Ammon's horn (tissue), 1 donor: ENCODE measurements around the gene DAAM2.

Source experiments
- DNase-seq: peaks from one replicate; pipeline ENCODE4 v3.0.0-alpha.2; 2016; ENCODE audit warnings: low spot score

Gene DAAM2

GRCh38 chr6:39791850-39792539, at the start of gene DAAM2:
Gene DAAM2, plus strand, starts transcription at chr6:39792376. Its CDS starts 63,927 bp downstream, at chr6:39856303.
- DNase-seq: peak; percentile 53

GRCh38 chr6:39746795-39747194, 45.4 kb upstream of the DAAM2 start:
- no peak for DNase-seq

DNA sequence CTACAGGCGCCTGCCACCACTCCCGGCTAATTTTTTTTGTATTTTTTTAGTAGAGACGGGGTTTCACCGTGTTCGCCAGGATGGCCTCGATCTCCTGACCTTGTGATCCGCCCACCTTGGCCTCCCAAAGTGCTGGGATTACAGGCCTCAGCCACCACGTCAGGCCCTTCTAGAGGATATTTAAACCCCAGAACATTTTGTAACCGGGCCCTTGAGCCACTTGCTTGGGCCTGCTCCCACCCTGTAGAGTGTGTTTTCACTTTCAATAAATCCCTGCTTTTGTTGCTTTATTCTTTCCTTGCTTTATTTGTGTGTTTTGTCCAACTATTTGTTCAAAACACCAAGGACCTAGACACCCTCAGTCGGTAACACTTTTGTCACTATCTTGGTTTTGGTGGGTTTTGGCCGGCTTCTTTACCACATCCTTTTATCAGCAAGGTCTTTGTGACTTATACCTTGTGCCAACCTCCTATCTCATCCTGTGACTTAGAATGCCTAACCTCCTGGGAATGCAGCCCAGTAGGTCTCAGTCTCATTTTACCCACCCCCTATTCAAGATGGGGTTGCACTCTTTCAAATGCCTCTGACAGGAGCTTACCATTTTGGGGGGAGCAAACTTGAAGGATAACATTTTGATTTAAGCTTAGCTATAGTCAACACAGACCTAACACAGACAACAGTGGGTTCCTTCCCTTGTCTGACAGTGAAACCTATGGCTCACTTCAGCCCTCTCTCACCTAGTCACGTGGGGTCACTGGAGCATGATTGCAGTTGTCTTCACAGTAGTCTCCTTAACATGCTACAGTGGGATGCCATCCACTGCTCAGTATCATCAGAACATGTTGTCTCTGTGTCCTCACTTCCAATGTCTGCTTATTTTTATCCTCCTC, 39.1 kb upstream of the DAAM2 start:
- no peak for DNase-seq

DNA sequence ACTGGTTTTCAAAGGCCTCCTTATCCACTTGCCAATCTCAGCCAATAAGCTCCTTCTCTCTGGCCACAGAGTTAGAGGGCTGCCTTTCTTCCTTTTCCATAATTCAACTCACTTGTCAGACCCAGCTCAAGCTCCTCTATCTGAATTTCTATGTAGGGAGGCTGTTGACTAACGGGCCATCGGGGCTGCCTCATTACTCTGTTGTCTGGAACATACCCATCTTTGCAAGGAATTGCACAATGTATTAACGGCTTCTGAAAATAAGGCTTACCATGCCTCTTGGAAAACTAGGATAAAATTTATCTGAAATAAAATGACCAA, 38.5 kb upstream of the DAAM2 start:
- DNase-seq: no peak

DNA sequence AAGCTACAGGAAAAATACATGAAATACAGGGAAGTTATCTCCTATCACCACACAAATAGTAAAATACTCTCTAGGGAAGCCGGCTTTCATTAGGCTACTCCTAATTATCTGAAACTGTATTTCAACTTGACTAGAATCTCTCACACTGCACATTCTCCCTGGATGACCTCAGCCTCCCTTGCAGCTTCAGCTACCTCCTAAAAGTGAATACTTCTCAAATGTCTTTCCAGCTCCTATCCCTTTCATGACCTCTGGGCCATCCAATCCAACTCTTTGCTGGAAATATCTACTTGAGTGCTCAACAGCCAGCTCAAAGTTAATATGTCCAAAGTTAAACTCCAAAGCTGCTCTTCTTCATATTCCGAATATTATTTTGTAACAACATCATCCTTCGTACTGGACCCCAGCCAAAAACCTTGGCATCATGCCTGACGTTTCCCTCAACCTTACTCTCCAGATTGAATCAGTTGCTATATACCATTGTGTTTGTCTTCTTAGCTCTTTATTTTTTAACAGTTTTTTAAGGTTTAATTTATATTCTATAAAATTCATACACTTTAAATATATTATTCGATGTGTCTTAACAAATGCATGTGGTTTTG, 37.6 kb upstream of the DAAM2 start:
- no peak for DNase-seq

DNA sequence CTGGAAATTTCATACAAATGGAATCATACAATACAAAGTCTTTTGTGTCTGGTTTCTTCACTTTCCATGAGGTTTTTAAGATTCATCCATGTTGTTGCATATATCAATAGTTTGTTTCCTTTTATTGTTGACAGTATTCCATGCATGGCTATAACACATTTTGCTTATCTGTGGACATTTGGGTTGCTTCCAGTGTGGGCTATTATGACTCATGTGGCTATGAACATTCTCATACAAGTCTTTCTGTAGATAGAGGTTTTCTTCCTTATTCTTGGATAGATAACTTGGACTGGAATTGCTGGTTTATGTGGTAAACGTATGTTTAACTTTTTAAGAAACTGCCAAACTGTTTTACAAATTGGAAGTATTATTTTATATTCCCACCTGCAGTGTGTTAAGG, 36.9 kb upstream of the DAAM2 start:
- DNase-seq: no peak

DNA sequence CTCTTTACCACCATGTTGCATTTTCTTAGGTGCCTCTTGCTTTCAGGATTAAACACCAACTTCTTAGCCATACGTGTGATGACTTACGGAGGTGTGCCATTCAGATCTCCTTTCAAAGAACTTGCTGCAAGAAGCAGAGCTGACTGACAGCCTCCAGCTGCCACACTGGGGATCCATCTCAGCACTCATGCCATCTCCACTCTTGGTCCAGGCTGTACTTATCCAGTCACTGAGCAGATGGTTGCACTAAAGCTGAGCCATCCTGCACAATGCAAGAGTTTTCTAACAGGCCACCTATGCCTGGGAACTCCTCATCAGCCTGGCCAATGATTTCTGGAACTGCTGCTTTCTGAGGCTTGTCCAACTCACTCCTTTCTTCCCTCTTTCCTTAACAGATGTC, 35.6 kb upstream of the DAAM2 start:
- no peak for DNase-seq

DNA sequence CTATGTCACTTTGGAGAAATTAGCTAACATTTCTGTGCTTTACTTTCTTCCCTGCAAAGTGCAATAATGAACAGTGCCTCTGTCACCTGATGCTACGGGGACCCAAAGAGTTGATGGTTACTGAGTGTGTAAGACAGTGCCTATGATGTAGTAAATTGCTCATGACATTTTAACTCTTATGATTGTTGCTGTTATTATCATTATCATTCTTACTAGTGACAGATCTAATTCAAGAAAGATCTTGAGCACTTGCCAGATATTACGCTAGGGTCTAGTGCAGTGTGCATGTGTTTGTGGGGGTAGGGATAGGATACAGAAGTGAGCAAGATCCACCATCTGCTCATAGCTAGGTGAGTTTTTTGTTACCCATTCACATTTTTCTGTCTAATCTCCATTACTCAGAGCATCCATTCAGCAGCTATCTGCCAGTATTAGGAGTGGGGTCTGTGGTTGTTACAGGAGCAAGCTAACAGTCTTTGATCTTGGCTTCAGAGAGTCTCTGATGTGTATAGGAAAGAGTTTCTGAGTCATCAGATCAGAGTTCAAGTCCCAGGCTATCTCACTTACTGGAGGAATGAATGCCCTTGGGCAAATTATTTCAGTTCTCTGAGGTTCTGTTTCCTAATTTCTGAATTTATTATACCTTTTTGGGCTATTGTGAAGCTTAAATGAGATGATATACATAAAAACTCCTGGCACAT, 33.1 kb upstream of the DAAM2 start:
- no peak for DNase-seq

DNA sequence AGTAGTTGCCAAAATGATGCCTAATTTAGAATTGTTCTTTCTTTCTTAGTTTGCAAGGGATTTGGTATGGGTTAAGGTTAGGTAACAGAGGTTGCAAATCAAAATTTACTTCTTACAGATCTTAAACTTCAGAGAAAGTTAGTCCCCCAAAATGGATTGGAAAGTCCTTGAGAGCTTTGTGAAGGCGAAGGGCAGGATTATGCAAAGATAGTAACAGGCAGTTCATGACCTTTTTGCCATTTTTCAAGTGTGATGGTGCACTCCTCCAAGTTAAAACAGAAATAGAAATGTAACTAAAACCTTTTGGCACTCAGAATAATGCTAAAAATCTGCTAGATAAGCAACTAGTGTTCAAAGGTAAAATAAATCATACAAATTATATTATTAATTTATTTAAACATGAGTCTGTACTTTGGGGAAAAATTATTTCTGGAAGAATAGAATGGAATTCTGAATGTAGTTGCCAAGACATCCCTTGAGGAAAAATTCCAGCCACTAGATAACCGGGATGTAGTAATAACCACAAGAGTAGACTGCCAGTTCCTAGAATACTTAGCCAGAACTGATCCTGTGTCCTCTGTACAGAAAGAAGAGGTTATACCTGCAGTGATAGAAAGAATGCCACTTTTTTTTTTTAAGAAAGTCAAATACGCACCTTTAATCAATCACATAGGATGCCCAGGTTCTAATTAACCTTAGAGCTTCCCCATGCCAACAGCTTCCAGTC, 31.8 kb upstream of the DAAM2 start:
- no peak for DNase-seq

DNA sequence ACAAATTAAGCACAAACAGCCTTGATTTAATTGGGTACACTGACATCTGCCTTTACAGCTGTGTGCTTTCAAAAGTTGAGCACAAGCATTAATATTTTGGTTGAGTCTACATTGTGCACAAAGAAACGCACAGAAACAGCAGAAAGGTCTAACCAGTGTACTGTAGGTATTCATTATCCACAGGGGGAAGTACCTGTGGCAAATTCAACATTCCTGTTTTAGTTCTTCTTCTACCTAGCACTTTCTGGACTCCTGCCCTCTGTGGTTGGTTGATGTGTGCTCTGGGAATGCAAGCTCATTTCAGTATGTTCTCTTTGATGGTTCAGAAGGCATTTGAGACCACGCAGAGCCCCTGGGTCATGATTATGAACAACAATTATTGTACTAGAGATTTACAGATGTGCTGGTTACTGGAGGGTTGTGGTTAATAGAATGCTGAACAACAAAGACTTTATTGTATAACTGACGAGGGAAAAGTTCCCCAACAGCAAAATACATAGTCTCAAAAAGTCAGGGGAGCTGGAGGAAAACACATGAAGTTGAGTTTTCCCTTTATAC, 26.6 kb upstream of the DAAM2 start:
- no peak for DNase-seq

GRCh38 chr6:39769012-39769411, 23.2 kb upstream of the DAAM2 start:
- DNase-seq: peak; percentile 90

DNA sequence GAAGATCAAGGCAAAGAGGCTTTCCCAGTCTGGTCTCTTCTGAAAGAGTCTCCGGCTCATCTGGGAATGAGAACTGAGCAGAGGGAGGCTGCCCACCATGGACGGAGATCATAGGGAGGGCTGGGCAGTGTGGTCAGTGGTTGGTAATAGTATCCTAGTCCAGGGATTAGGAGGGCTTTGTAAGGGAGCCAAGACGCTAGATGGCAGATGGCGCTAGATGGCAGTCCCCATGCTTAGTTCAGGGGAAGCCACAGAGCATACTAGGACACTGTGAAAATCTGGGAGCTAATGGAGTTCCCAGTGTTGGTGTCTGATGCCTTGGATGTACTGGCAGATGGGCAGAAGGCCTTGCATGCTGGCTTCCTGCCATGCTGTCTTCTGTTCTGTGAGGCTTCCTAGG, 21.7 kb upstream of the DAAM2 start:
- peak; percentile 60 for DNase-seq

GRCh38 chr6:39772559-39773273, 19.5 kb upstream of the DAAM2 start:
- DNase-seq: no peak

DNA sequence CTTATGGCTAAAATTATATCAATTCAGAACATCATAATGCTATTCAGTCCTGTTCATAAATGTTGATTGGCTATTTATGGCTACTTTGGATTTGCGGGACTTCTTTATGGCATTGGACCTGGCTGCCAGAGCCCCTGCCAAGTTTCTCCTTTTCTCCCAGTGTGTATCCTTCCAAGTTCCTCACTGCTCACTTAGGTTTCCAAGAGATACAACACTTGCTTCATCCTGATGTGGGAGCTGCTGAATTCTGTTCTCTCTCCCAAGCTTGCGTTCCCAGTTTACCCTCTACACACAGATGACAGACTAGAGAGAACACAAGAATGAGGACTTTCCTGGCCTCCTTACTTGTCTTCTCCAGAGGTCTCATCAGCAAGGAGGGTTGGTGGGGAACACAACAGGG, 18.4 kb upstream of the DAAM2 start:
- no peak for DNase-seq

DNA sequence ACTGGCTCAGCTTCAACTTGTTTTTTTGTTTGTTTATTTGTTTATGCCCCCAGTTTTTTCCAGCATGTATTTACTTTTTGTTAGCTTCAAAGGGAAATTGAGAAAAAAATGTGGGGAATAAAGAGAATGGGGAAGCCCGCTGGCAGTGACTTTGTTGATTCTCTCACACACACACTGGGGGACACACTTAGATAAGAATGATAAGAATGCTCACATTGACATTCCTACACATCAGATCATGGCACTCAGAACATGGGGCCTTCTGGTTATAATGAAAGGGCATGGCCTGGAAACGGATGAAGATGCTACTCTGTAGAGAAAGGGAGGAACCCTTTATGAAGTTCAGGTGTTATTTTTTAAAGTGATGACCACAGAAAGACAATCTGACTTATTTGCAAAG, 15.6 kb upstream of the DAAM2 start:
- no peak for DNase-seq

DNA sequence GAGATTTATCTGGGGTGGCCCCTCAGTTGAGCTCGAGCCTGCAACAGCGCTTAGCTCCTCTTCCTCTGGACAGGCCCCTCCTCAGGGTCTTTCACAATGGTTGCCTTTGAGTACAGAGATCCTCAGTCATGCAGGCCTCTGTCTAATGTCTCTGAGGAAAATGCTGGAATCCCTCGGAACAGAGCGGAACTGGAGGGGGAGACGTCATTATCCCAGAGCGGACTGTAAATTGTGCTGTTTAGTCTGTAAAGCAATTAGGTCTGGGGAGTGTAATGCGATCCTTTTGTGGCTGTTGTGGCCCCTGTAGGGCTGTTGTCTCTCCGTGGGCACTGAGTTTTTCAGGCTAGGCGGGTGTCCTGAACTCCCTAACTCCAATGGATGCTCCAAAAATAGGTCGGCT, 15.0 kb upstream of the DAAM2 start:
- no peak for DNase-seq

- no peak for DNase-seq
Observed at GRCh38 chr6:39777661-39778060, 14.5 kb upstream of the DAAM2 start.

DNA sequence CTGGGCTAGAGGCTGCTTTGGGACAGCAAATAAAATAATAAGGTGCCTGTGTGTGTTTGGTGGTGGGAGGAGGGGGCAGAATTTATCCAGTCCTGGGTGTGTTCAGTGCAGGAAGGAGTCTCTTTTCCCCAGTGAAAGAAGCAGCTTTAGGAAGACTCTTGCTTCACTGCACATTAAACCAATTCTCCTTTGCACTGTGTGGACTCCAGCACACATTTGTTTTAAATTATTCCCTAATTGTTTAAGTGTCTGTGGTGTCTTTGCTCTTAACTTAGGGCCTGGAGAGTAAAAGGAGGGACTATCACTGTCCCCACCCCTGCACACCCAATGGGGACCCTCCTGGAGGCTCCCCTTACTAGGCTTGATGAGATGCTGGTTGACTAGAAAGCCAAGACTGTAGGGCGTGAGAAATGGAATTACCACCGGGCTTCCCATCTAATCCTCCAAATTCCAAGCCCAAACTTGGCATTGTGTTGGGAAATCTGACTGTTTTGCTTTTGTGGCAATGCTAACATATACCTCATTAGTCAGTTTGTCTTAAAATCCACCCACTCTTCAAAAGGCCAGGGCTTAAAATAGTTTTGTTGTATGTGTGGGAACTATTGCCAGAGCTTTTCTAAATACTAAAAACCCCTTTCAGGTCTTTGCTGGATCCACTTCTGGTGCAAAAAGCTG, 13.5 kb upstream of the DAAM2 start:
- no peak for DNase-seq

- DNase-seq: no peak
Observed at GRCh38 chr6:39785281-39785680, 6.9 kb upstream of the DAAM2 start.

- no peak for DNase-seq
Observed at GRCh38 chr6:39786649-39787048, 5.5 kb upstream of the DAAM2 start.
